Calu3 (cell line): ENCODE results near the gene CD109. TPM values are rescaled to one million over a fixed set of nuclear protein-coding genes. Genes with fewer than 3 reads are reported as not detected.
A peak's percentile ranks its signal among the peaks of the same experiment; 100 is the strongest.

Experiments
- BruUV-seq: library from RNA; stranded (reverse); fragments of 400-500 nt; replicated peaks from 2 replicates; lab custom pipeline; 2021; lab: Mats Ljungman, UMichigan
- CTCF ChIA-PET: fragments of 300-600 bp; sonication (Branson Sonifier 250); formaldehyde crosslinking; loops from one replicate; lab custom pipeline; 2022; ENCODE audit warnings: antibody characterized with exemption; lab: Charles Lee
- DNase-seq: peaks from one replicate; pipeline ENCODE4 v3.0.0; 2022
- H3K27ac Mint-ChIP-seq: one replicate; pipeline ENCODE4 v1.8.0; 2022; ENCODE audit warnings: mixed read lengths; ENCODE audit not compliant: unreplicated experiment
- H3K27me3 Mint-ChIP-seq: one replicate; pipeline ENCODE4 v1.8.0; 2022; ENCODE audit warnings: mixed read lengths; ENCODE audit not compliant: unreplicated experiment
- H3K36me3 Mint-ChIP-seq: one replicate; pipeline ENCODE4 v1.8.0; 2022; ENCODE audit warnings: mild to moderate bottlenecking, moderate library complexity, mixed read lengths; ENCODE audit not compliant: insufficient read depth, unreplicated experiment
- H3K4me1 Mint-ChIP-seq: one replicate; pipeline ENCODE4 v1.8.0; 2022; ENCODE audit warnings: mild to moderate bottlenecking, low read depth, mixed read lengths; ENCODE audit not compliant: unreplicated experiment
- H3K4me3 Mint-ChIP-seq: one replicate; pipeline ENCODE4 v1.8.0; 2022; ENCODE audit warnings: mild to moderate bottlenecking, low read depth, moderate library complexity, mixed read lengths; ENCODE audit not compliant: unreplicated experiment
- H3K9me3 Mint-ChIP-seq: one replicate; pipeline ENCODE4 v1.8.0; 2022; ENCODE audit warnings: low read depth, mixed read lengths; ENCODE audit not compliant: unreplicated experiment
- CTCF ChIP-seq: fragments of 200-600 bp; IDR thresholded peaks from one replicate; pipeline ENCODE4 v1.8.0; 2022; ENCODE audit warnings: antibody characterized with exemption; ENCODE audit not compliant: unreplicated experiment
- intact Hi-C: fragments of 100-400 bp; cut with micrococcal nuclease; formaldehyde crosslinking; loops from one replicate; pipeline ENCODE4 v1.10.0; 2022; ENCODE audit not compliant: unreplicated experiment
- total RNA-seq: library from RNA; stranded (reverse); gene quantifications from 2 replicates; pipeline ENCODE4 v1.2.3, GENCODE V29; 2022

The CD109 gene
- total RNA-seq, 1 experiment from 2014 or later: 3.6 TPM

GRCh38 chr6:73688351-73688750, 7.7 kb upstream of the CD109 start:
- Mint-ChIP-seq H3K27ac (no peak overlapping the region), H3K4me1 (no peaks in the 10 kb centered on the region), H3K9me3 (peaks cover 3% of the 10 kb centered on the region), H3K27me3 (no peaks in the 10 kb centered on the region), H3K4me3 (no peak overlapping the region), H3K36me3 (no peaks in the 10 kb centered on the region)
- BruUV-seq: no TSS peak
- CTCF ChIA-PET: interaction anchor here (0.7 kb wide), 1 partner anchor 254 kb away, joined by 6 read pairs; no protein-coding TSS in a partner anchor
- TF ChIP-seq CTCF: no peak
- intact Hi-C loops: no loop called here
- no peak for DNase-seq

- DNase-seq: no peak
- Mint-ChIP-seq H3K27ac (no peak overlapping the region), H3K36me3 (peaks cover under 1% of the 10 kb centered on the region), H3K4me1 (peaks cover 2% of the 10 kb centered on the region), H3K9me3 (no peaks in the 10 kb centered on the region), H3K27me3 (no peaks in the 10 kb centered on the region), H3K4me3 (no peak overlapping the region)
- TF ChIP-seq CTCF: no peak
- no TSS peak for BruUV-seq
- CTCF ChIA-PET: no interaction called here
- intact Hi-C loops: no loop called here
Measured at GRCh38 chr6:73690056-73690455, 5.9 kb upstream of the CD109 start.

- Mint-ChIP-seq H3K9me3 (no peaks in the 10 kb centered on the region), H3K36me3 (peaks cover 13% of the 10 kb centered on the region), H3K27me3 (no peaks in the 10 kb centered on the region), H3K4me3 (no peak overlapping the region), H3K27ac (no peak overlapping the region), H3K4me1 (peaks cover 9% of the 10 kb centered on the region)
- TF ChIP-seq CTCF: no peak
- no TSS peak for BruUV-seq
- DNase-seq: no peak
- CTCF ChIA-PET: interaction anchor here (0.5 kb wide), 1 partner anchor 324 kb away, joined by 3 read pairs; no protein-coding TSS in a partner anchor
- intact Hi-C loops: no loop called here
Measured at GRCh38 chr6:73691512-73691911, 4.5 kb upstream of the CD109 start.

- H3K4me3 Mint-ChIP-seq: peak overlapping the region; percentile 77
- H3K27me3 Mint-ChIP-seq: no peaks in the 10 kb centered on the region
- no peak for DNase-seq
- BruUV-seq: no TSS peak
- CTCF ChIA-PET: interaction anchor here (0.7 to 0.8 kb wide), 2 partner anchors 15 to 28 kb away, joined by 3 to 4 read pairs; no protein-coding TSS in a partner anchor
- H3K27ac Mint-ChIP-seq: no peak overlapping the region
- intact Hi-C loops: no loop called here
- H3K9me3 Mint-ChIP-seq: no peaks in the 10 kb centered on the region
- TF ChIP-seq CTCF: no peak
- H3K36me3 Mint-ChIP-seq: peaks cover 15% of the 10 kb centered on the region
- peaks cover 9% of the 10 kb centered on the region for H3K4me1 Mint-ChIP-seq
Measured at GRCh38 chr6:73694711-73695411, 1.1 kb upstream of the CD109 start.
